ENCODE results near the gene CPLANE2.
A peak's percentile ranks its signal among the peaks of the same experiment; 100 is the strongest.
"Not testable (repeated sequence)": the region's sequence is repeated elsewhere in the genome, so short reads cannot be mapped to it uniquely, and the experiment has no call there.

CPLANE2 gene

GRCh38 chr1:16248603-16249516 lies 11.9 kb upstream of the CPLANE2 start:
- DNase-seq = peak; percentile 75 to 80

- DNase-seq = no peak
Observed at GRCh38 chr1:16248007-16248436, 11.0 kb upstream of the CPLANE2 start.

GRCh38 chr1:16247441-16247840 lies 10.5 kb upstream of the CPLANE2 start:
- DNase-seq = no peak

GRCh38 chr1:16246961-16247360 lies 10.0 kb upstream of the CPLANE2 start:
- no peak for DNase-seq

- DNase-seq = not testable (repeated sequence)
Observed at GRCh38 chr1:16246239-16246638, 9.3 kb upstream of the CPLANE2 start.

GRCh38 chr1:16245476-16246196 lies 8.7 kb upstream of the CPLANE2 start:
- DNase-seq = no peak

- DNase-seq = no peak
Observed at GRCh38 chr1:16244650-16245285, 7.8 kb upstream of the CPLANE2 start.

GRCh38 chr1:16243936-16244649 lies 7.1 kb upstream of the CPLANE2 start:
- peak; percentile 50 to 56 for DNase-seq

GRCh38 chr1:16243215-16243610 lies 6.2 kb upstream of the CPLANE2 start:
- no peak for DNase-seq

GRCh38 chr1:16242556-16243214 lies 5.7 kb upstream of the CPLANE2 start:
- DNase-seq = no peak

GRCh38 chr1:16241221-16241708 lies 4.3 kb upstream of the CPLANE2 start:
- DNase-seq = no peak

GRCh38 chr1:16239972-16240491 lies 3.0 kb upstream of the CPLANE2 start:
- no peak for DNase-seq

- DNase-seq = no peak
Observed at GRCh38 chr1:16237343-16237830, 404 bp upstream of the CPLANE2 start.

- DNase-seq = no peak
Observed at GRCh38 chr1:16235944-16236510, 956 bp downstream of the CPLANE2 start.

- DNase-seq = no peak
Observed at GRCh38 chr1:16235347-16235746, 1.6 kb downstream of the CPLANE2 start.

GRCh38 chr1:16233431-16233830 lies 3.6 kb downstream of the CPLANE2 start:
- DNase-seq = no peak

GRCh38 chr1:16232316-16232710 lies 4.7 kb downstream of the CPLANE2 start:
- DNase-seq = no peak

GRCh38 chr1:16231331-16232315 lies 5.4 kb downstream of the CPLANE2 start:
- DNase-seq = no peak

GRCh38 chr1:16230744-16231143 lies 6.2 kb downstream of the CPLANE2 start:
- DNase-seq = no peak

All from hippocampal formation (tissue), 2 donors.